HG02973 (cell line): ENCODE results near the gene DGAT2L6.
A peak's percentile ranks its signal among the peaks of the same experiment; 100 is the strongest.

ENCODE experiments used
- ATAC-seq: cut with Tn5 transposase; IDR thresholded peaks from one replicate; pipeline ENCODE4 v1.9.1; 2021; ENCODE audit warnings: moderate library complexity; ENCODE audit not compliant: unreplicated experiment

The DGAT2L6 gene, protein sequence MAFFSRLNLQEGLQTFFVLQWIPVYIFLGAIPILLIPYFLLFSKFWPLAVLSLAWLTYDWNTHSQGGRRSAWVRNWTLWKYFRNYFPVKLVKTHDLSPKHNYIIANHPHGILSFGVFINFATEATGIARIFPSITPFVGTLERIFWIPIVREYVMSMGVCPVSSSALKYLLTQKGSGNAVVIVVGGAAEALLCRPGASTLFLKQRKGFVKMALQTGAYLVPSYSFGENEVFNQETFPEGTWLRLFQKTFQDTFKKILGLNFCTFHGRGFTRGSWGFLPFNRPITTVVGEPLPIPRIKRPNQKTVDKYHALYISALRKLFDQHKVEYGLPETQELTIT

GRCh38 chrX:70176938-70177533 lies at the start of gene DGAT2L6:
DGAT2L6 (plus strand) TSS chrX:70177483; CDS start chrX:70177583, 100 bp downstream.
- no peak for ATAC-seq

DNA sequence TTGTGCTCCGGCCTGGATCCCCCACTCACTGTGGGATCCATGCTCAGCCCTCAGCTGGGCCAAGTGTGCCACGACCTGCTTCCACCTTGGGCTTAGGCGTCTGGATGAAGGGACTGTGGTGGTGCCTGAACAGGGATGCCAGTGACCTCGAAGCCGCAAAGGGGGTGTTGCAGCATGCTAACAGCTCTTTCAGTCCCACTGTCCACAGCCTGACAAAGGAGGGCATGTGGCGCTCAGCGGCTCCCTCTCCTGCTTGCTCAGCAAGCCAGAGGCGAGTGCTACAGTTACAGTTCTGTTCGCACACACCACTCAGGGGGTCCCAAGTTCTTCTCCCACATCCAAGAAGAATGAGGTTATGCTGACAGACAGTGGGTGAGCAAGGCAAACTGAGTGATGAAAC lies 49.2 kb upstream of the DGAT2L6 start:
- ATAC-seq, result no peak

- ATAC-seq, result no peak
Measured at GRCh38 chrX:70129816-70130215, 47.5 kb upstream of the DGAT2L6 start.

- no peak for ATAC-seq
Measured at GRCh38 chrX:70132224-70132623, 45.1 kb upstream of the DGAT2L6 start.

DNA sequence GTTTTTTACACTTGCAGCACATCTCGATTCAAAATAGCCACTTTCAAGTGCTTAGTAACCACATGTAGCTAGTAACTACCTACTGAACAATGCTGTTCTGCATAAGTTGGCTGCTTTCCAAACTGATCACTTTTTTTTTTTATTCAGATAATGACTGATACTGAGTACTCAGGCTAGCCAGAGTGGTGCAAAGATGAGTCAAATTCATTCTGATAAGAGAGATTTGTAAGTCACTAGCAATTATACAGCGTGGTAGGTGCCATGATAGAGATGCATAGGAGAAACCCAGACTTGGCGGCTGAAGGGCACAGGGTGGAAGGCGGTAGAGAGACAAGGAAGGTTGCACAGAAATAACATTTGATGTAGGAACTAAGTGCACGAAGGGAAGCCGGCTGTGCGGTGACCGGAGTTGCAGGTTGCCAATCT lies 44.4 kb upstream of the DGAT2L6 start:
- peak; percentile 40 for ATAC-seq

- ATAC-seq, result peak; percentile 84
Measured at GRCh38 chrX:70133303-70134115, 43.8 kb upstream of the DGAT2L6 start, which contains the start of gene IGBP1. IGBP1 (plus strand) TSS chrX:70133447; CDS start chrX:70133948, 501 bp downstream.

DNA sequence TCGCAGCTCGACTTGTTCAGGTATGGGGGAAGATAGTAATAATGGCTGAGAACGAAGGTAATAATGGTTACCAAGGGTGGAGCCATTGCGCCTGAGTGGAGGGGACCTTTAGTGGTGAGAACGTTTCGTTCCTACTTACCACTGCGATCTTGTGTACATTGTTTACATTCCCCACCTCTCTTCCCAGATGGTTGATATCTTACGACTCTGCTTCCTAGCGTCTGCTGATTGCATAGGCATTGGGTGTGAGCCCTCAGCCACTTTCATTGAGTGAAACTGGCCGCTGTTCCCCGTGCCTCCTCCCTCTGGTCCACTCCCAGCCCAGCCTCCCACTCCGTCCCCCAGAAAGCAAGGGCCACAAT lies 43.2 kb upstream of the DGAT2L6 start:
- peak; percentile 11 for ATAC-seq

- ATAC-seq, result no peak
Measured at GRCh38 chrX:70138622-70139021, 38.7 kb upstream of the DGAT2L6 start.

- no peak for ATAC-seq
Measured at GRCh38 chrX:70139736-70140135, 37.5 kb upstream of the DGAT2L6 start.

DNA sequence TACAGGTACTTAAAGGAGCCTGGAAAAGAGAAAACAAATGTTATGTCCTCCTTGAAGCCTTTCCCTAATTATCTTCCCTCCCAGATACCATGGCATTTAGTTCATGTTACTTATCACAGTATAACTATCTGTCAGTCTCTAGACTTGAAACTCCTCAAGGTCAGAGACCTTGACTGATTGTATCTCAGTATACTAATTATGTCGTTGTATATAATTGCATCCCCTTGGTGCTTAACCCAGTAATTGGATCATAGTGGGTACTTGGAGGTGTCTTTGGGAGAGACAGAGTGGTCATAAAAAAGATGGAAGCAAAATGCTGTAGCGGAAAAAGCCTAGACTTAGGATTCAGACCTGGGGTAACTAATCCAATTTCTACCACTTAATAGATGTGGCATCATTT lies 35.9 kb upstream of the DGAT2L6 start:
- ATAC-seq, result no peak

- no peak for ATAC-seq
Measured at GRCh38 chrX:70166601-70167590, 10.4 kb upstream of the DGAT2L6 start.

- no peak for ATAC-seq
Measured at GRCh38 chrX:70168238-70169188, 8.8 kb upstream of the DGAT2L6 start.

DNA sequence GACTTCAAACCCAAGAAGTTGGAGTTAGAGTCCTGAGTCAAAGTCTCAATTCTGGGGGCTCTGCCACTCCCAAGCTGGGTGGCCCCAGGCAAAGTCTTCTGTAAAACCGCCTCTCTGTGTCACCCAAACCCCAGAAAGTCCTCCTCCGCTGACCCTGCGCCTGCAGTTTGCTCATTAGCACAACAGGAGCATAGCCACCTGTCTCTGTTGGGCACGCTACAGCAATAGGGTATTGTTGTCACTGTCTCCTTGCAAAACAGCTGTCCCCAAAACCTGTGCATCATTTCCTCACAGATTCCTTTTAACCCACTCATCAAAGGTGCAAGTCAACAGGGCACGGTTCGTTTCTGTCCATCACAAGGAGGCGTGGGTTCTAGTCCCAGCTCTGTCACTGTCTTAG lies 8.0 kb upstream of the DGAT2L6 start:
- ATAC-seq, result no peak

- no peak for ATAC-seq
Measured at GRCh38 chrX:70171624-70172023, 5.7 kb upstream of the DGAT2L6 start.

- ATAC-seq, result no peak
Measured at GRCh38 chrX:70172221-70172620, 5.1 kb upstream of the DGAT2L6 start.

DNA sequence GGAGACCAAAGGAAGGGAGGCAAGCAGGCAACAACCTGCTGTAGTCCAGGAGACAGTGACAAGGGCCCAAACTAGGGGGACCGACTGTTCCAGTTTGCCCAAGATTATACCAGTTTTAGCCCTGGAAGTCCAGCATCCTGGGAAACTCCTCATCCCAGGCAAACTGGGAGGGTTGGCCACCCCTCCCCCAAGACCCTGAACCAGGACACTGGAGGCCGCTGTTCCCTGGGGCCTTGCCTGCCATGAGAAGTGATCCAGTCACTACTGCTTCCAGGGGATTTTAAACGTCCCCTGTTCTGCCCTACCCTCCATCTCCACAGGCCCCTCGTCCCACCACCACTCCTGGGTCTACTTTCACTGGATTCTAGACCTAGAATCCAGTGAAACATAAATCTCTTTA lies 4.3 kb upstream of the DGAT2L6 start:
- ATAC-seq, result no peak

GRCh38 chrX:70174754-70175153 lies 2.5 kb upstream of the DGAT2L6 start:
- ATAC-seq, result no peak

DNA sequence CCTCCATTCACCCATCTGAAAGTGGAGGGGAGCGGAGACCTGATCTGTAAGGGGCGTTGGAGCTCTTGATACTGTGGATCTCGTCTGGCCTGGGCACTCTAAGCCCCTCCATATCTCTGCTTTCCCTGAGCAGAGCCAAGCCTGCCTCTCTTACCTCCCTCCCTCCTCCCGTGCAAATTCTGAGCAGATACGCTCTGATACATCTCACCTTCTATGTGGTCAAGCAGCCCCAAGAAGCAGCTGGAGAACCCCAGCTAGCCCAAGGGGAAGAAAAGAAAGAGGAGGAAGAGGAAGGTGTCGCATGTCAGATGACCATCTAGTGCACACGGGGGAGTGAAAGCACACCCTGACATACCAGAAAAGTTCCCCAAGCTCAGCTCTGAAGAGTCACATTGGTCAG lies 1.9 kb upstream of the DGAT2L6 start:
- ATAC-seq, result no peak

DNA sequence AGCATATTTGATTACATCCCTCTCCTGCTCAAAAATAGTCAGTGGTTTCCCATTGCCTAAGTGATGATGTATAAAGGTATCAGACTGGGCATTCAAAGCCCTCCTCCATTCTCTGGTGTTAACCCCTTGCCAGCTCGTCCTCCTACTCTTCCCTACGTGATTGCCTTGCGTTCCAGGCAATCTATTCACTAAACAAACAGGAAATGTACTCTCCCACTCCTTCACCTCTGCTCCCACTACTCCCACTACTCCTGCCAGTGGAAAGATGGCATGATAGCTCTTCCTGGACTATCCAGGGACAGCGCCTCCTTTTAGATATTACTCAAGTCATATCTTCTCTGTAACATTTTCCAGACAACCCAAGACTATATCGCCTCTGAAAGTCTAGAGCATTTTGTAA lies 5.8 kb downstream of the DGAT2L6 start:
- no peak for ATAC-seq
